Liver (tissue), 3 donors: ENCODE results near the gene UGGT2.

Experiments
- FOXA1 ChIP-seq: IDR thresholded peaks from 2 replicates; pipeline ENCODE4 v1.6.1; 2016; ENCODE audit warnings: antibody characterized with exemption
- GABPA ChIP-seq, 2 donors: IDR thresholded peaks in 1 of 2; conservative IDR thresholded peaks in 1 of 2; 2 replicates each; pipeline ENCODE4 v1.6.1; 2016; ENCODE audit warnings: antibody characterized with exemption in 2 of 2, mild to moderate bottlenecking in 1 of 2, moderate library complexity in 1 of 2
- HNF4G ChIP-seq: IDR thresholded peaks from 2 replicates; pipeline ENCODE4 v1.6.1; 2016; ENCODE audit warnings: antibody characterized with exemption
- JUND ChIP-seq, 2 donors: IDR thresholded peaks; 2 replicates each; pipeline ENCODE4 v1.6.1; 2016; ENCODE audit warnings: antibody characterized with exemption in 2 of 2
- RAD21 ChIP-seq, 2 donors: IDR thresholded peaks; 2 replicates each; pipeline ENCODE4 v1.6.1; 2016; ENCODE audit warnings: antibody characterized with exemption in 2 of 2, mild to moderate bottlenecking in 2 of 2
- RXRA ChIP-seq, 2 donors: IDR thresholded peaks; 2 replicates each; pipeline ENCODE4 v1.6.1; 2017 to 2018; ENCODE audit warnings: antibody characterized with exemption in 2 of 2, mild to moderate bottlenecking in 1 of 2
- SP1 ChIP-seq: IDR thresholded peaks from 2 replicates; pipeline ENCODE4 v1.6.1; 2018; ENCODE audit warnings: antibody characterized with exemption, mild to moderate bottlenecking
- TAF1 ChIP-seq: conservative IDR thresholded peaks from 2 replicates; pipeline ENCODE4 v1.6.1; 2016; ENCODE audit warnings: antibody characterized with exemption, mild to moderate bottlenecking
- YY1 ChIP-seq: IDR thresholded peaks from 2 replicates; pipeline ENCODE4 v1.6.1; 2016; ENCODE audit warnings: antibody characterized with exemption, mild to moderate bottlenecking
- TF ChIP-seq, protein P1 (sequence below): fragments of 150-350 bp; IDR thresholded peaks from 2 replicates; pipeline ENCODE4 v1.5.1; 2017; ENCODE audit warnings: improper control_type of control experiment, low read depth, low read length; ENCODE audit not compliant: missing input control
- TF ChIP-seq, protein P2 (sequence below): IDR thresholded peaks from 2 replicates; pipeline ENCODE4 v1.6.1; 2016; ENCODE audit warnings: antibody characterized with exemption, mild to moderate bottlenecking
- TF ChIP-seq, protein P3 (sequence below): IDR thresholded peaks from 2 replicates; pipeline ENCODE4 v1.6.1; 2016; ENCODE audit warnings: antibody characterized with exemption
- donor health status: healthy.
- donor health status: healthy.

DNA sequence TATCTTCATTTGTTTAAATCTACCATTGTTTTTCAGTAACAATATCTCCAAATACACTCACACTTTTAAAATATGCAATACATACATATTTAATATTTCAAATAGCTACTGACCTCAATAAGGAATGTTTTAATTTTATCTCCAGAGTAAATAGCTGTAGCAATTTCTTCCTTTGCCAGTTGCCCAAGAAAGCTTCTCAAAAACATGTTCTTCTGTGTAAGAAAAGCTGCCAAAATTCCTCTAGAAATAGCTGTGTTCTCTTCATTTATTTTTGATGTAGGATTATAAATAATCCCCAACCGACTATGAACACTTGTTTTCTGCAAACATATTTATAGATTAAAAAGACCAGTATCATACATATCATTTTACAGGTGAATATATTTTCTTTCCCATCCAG lies 150.5 kb downstream of the UGGT2 start:
- TF ChIP-seq, protein P1, sequence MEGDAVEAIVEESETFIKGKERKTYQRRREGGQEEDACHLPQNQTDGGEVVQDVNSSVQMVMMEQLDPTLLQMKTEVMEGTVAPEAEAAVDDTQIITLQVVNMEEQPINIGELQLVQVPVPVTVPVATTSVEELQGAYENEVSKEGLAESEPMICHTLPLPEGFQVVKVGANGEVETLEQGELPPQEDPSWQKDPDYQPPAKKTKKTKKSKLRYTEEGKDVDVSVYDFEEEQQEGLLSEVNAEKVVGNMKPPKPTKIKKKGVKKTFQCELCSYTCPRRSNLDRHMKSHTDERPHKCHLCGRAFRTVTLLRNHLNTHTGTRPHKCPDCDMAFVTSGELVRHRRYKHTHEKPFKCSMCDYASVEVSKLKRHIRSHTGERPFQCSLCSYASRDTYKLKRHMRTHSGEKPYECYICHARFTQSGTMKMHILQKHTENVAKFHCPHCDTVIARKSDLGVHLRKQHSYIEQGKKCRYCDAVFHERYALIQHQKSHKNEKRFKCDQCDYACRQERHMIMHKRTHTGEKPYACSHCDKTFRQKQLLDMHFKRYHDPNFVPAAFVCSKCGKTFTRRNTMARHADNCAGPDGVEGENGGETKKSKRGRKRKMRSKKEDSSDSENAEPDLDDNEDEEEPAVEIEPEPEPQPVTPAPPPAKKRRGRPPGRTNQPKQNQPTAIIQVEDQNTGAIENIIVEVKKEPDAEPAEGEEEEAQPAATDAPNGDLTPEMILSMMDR, result no peak
- TF ChIP-seq, protein P2, sequence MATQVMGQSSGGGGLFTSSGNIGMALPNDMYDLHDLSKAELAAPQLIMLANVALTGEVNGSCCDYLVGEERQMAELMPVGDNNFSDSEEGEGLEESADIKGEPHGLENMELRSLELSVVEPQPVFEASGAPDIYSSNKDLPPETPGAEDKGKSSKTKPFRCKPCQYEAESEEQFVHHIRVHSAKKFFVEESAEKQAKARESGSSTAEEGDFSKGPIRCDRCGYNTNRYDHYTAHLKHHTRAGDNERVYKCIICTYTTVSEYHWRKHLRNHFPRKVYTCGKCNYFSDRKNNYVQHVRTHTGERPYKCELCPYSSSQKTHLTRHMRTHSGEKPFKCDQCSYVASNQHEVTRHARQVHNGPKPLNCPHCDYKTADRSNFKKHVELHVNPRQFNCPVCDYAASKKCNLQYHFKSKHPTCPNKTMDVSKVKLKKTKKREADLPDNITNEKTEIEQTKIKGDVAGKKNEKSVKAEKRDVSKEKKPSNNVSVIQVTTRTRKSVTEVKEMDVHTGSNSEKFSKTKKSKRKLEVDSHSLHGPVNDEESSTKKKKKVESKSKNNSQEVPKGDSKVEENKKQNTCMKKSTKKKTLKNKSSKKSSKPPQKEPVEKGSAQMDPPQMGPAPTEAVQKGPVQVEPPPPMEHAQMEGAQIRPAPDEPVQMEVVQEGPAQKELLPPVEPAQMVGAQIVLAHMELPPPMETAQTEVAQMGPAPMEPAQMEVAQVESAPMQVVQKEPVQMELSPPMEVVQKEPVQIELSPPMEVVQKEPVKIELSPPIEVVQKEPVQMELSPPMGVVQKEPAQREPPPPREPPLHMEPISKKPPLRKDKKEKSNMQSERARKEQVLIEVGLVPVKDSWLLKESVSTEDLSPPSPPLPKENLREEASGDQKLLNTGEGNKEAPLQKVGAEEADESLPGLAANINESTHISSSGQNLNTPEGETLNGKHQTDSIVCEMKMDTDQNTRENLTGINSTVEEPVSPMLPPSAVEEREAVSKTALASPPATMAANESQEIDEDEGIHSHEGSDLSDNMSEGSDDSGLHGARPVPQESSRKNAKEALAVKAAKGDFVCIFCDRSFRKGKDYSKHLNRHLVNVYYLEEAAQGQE, result no peak
- TF ChIP-seq TAF1 (no peak), HNF4G (no peak), FOXA1 (no peak), SP1 (no peak), RAD21 (IDR thresholded peaks at IDR 0.05) (no peak), RXRA (IDR thresholded peaks at IDR 0.05) (no peak), YY1 (no peak), JUND (IDR thresholded peaks at IDR 0.05) (no peak), GABPA (IDR thresholded peaks at IDR 0.05 in 1 of 2, conservative IDR thresholded peaks at IDR 0.05 in 1 of 2) (no peak)
- TF ChIP-seq, protein P3, sequence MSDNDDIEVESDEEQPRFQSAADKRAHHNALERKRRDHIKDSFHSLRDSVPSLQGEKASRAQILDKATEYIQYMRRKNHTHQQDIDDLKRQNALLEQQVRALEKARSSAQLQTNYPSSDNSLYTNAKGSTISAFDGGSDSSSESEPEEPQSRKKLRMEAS, result no peak
